HFFc6 (cell line): ENCODE data around the gene DNAJC1. TPM values are rescaled to one million over a fixed set of nuclear protein-coding genes. Genes with fewer than 3 reads are reported as not detected.

ENCODE experiments used
- DNase-seq: peaks from one replicate; pipeline ENCODE4 v3.0.0-alpha.2; 2018
- H3K27ac Mint-ChIP-seq: 2 replicates; pipeline ENCODE4 v1.8.0; 2020; ENCODE audit warnings: mild to moderate bottlenecking, mixed read lengths
- H3K27me3 Mint-ChIP-seq: 2 replicates; pipeline ENCODE4 v1.8.0; 2021; ENCODE audit warnings: mild to moderate bottlenecking, moderate library complexity, mixed read lengths; ENCODE audit not compliant: insufficient read depth
- H3K36me3 Mint-ChIP-seq: 2 replicates; pipeline ENCODE4 v1.8.0; 2021; ENCODE audit warnings: low read depth, mixed read lengths
- H3K4me1 Mint-ChIP-seq: 2 replicates; pipeline ENCODE4 v1.8.0; 2020; ENCODE audit warnings: low read depth, mixed read lengths
- H3K4me3 Mint-ChIP-seq: 2 replicates; pipeline ENCODE4 v1.8.0; 2020; ENCODE audit warnings: mild to moderate bottlenecking, moderate library complexity, mixed read lengths
- H3K9me3 Mint-ChIP-seq: 2 replicates; pipeline ENCODE4 v1.8.0; 2020; ENCODE audit warnings: mild to moderate bottlenecking, mixed read lengths
- total RNA-seq, 6 experiments: library from RNA; stranded (reverse); fragmentation: NEBNext Ultra II Directional; extraction: Animal tissue kit (Norgen Biotek cat#: 25700); gene quantifications; 2 replicates in 1 of 6; 3 replicates in 5 of 6; pipeline ENCODE4 v1.2.3, GENCODE V29; 2021
- TF ChIP-seq, protein P1 (sequence below): fragments of 200-600 bp; sonication (generic); IDR thresholded peaks from 2 replicates; pipeline ENCODE4 v1.5.0; 2021; ENCODE audit warnings: antibody characterized with exemption, mild to moderate bottlenecking

Gene DNAJC1
- total RNA-seq, 6 experiments from 2014 or later, result 17.3 to 25.5 (median 17.9) TPM

DNA sequence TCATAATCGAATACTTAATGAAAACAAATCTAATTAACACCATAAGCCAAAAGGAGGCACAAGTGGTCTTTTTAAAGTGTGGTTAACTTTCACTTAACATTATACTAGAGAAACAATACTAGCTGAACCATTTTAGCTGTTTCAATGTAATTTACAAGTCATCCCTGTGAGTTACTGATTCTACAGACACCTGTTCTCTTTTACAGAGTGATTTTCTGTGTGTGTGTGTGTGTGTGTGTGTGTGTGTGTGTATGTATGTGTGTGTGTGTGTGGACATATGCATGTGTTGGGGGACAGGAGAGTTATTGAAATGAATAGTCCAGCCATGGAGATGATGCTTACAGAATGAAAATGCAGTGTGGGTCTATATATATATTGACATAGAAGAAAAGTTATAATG is 200.2 kb downstream of the DNAJC1 start:
- Mint-ChIP-seq H3K36me3 (peaks cover 3% of the 10 kb centered on the region; the same call in 1 of the 2 replicates), H3K27ac (no peak overlapping the region), H3K4me1 (no peaks in the 10 kb centered on the region), H3K9me3 (no peaks in the 10 kb centered on the region), H3K4me3 (no peak overlapping the region), H3K27me3 (no peaks in the 10 kb centered on the region)
- TF ChIP-seq, protein P1, sequence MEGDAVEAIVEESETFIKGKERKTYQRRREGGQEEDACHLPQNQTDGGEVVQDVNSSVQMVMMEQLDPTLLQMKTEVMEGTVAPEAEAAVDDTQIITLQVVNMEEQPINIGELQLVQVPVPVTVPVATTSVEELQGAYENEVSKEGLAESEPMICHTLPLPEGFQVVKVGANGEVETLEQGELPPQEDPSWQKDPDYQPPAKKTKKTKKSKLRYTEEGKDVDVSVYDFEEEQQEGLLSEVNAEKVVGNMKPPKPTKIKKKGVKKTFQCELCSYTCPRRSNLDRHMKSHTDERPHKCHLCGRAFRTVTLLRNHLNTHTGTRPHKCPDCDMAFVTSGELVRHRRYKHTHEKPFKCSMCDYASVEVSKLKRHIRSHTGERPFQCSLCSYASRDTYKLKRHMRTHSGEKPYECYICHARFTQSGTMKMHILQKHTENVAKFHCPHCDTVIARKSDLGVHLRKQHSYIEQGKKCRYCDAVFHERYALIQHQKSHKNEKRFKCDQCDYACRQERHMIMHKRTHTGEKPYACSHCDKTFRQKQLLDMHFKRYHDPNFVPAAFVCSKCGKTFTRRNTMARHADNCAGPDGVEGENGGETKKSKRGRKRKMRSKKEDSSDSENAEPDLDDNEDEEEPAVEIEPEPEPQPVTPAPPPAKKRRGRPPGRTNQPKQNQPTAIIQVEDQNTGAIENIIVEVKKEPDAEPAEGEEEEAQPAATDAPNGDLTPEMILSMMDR, result no peak
- DNase-seq, result no peak

DNA sequence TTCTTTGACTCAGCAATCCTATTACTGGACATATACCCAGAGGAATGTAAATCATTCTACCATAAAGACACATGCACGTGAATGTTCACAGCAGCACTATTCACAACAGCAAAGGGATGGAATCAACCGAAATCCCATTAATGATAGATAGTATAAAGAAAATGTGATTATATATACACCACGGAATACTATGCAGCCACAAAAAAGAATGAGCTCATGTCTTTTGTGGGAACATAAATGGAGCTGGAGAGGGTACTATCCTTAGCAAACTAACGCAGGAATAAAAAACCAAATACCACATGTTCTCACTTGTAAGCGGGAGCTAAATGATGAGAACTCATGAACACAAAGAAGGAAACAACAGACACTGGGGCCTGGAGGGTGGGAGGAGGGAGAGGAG is 201.9 kb downstream of the DNAJC1 start:
- Mint-ChIP-seq H3K27ac (no peak overlapping the region), H3K4me1 (no peaks in the 10 kb centered on the region; the same call in 1 of the 2 replicates), H3K9me3 (no peaks in the 10 kb centered on the region), H3K4me3 (no peak overlapping the region), H3K36me3 (peaks cover 12% of the 10 kb centered on the region; the same call in 1 of the 2 replicates), H3K27me3 (no peaks in the 10 kb centered on the region)
- TF ChIP-seq, protein P1, result no peak
- no peak for DNase-seq

DNA sequence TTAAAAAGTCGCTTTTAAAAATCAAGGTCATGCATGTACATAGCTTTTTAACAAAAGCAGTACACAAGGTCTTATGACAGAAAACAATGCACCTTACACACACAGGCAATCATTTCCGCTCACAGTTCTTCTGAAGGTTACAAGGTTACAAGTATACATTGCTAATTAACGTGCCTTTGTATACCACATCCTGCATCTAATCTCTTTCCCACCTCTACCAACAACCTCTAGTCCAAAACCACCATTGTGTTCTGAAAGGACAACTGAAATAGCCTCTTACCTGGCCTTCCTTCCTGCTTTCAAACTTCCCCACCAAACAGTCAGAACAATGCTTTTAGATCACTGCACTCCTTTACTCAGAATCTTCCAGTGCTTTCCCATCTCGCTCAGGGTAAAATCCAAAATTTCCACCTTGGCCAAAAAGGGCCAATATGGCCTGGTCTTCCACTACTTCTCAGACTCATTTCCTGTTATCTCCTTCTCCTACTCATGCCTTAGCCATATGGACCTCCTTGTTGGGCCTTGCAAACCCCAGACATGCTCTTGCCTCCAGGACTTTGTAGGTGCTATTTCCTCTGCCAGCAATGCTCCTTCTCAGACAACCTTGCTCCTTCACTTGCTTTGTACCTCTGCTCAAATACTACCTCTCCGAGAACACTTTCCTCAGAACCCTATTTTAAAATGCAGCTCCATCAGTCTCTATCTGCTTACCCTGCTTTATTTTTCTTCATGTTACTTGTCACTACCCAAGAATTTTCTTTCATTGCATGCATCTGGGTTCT is 205.4 kb downstream of the DNAJC1 start:
- no peaks in the 10 kb centered on the region; the same call in 1 of the 2 replicates for H3K4me1 Mint-ChIP-seq
- TF ChIP-seq, protein P1, result no peak
- no peaks in the 10 kb centered on the region for H3K9me3 Mint-ChIP-seq
- H3K27me3 Mint-ChIP-seq, result no peaks in the 10 kb centered on the region
- no peak for DNase-seq
- H3K36me3 Mint-ChIP-seq, result peaks cover 12% of the 10 kb centered on the region; the same call in 1 of the 2 replicates
- H3K4me3 Mint-ChIP-seq, result no peak overlapping the region
- no peak overlapping the region for H3K27ac Mint-ChIP-seq

GRCh38 chr10:21797533-21797932 is 206.0 kb downstream of the DNAJC1 start:
- no peak overlapping the region for H3K27ac Mint-ChIP-seq
- H3K4me1 Mint-ChIP-seq, result no peaks in the 10 kb centered on the region; the same call in 1 of the 2 replicates

DNA sequence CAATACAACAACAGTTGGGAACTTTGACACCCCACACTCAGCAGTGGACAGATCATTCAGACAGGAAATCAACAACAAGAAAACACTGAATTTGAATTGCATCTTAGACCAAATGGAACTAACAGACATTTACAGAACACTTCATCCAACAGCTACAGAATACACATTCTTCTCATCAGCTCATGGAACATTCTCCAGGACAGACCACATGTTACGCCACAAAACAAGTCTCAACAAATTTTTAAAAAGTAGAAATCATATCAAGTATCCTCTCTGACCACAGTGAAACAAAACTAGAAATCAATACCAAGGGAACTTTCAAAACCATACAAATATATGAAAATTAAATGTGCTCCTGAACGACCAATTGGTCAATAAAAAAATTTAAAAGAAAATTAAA is 212.3 kb downstream of the DNAJC1 start:
- DNase-seq, result no peak
- Mint-ChIP-seq H3K4me1 (no peaks in the 10 kb centered on the region), H3K27me3 (no peaks in the 10 kb centered on the region), H3K27ac (no peak overlapping the region), H3K9me3 (no peaks in the 10 kb centered on the region), H3K4me3 (no peak overlapping the region), H3K36me3 (peaks cover 9% of the 10 kb centered on the region; the same call in 1 of the 2 replicates)
- TF ChIP-seq, protein P1, result no peak

More at GRCh38 chr10:21797533-21797932, 206.0 kb downstream of the DNAJC1 start:
- TF ChIP-seq, protein P1, result no peak
- Mint-ChIP-seq H3K36me3 (peaks cover 12% of the 10 kb centered on the region; the same call in 1 of the 2 replicates), H3K9me3 (no peaks in the 10 kb centered on the region), H3K27me3 (no peaks in the 10 kb centered on the region), H3K4me3 (no peak overlapping the region)
- no peak for DNase-seq
